ENCODE measurements around the gene ATOSA. TPM values are rescaled to one million over a fixed set of nuclear protein-coding genes. Genes with fewer than 3 reads are reported as not detected.

The ATOSA gene
- total RNA-seq, 1 donor from 2014 or later: 37.8 TPM

DNA sequence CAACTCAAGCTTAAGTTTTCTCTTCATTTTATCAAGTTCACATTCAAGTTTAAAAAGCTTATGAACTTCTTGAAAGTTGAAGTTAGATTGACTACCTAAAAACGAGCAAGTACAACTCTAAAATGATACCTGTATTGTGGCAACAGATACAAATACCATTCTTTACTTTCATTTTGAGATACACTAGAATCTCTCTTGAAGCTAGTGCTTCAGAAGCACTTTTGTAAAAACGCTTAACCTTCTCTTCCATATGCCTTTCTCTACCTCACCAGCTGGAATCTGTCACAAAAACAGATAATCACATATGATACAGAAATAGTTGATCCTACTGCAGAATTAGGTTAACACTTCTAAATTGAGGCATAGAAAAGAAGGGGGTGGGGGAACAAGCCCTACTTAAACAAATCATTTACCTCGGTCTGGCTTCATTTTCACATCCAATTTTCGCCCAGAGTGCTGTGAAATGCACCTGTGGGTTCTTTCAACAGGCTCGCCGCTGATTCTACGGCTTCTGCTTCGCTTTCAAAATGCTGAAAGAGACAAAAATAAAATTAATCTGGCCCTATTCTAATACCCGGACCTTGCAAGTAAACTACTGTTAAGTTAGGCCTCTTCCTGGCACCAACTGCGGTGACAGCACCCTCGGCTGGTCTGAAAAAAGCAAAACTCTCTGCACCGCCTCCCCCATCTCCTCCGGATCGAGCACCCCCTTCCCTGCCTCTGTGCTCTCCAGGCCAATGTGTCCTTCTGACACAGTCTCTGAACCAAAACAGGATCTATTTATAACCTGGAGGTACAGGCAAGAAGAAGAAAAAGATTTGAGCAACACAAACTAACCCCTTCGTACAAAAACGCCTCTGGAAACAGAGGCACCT lies 1.4 kb downstream of the ATOSA start:
- TF ChIP-seq, protein P1, sequence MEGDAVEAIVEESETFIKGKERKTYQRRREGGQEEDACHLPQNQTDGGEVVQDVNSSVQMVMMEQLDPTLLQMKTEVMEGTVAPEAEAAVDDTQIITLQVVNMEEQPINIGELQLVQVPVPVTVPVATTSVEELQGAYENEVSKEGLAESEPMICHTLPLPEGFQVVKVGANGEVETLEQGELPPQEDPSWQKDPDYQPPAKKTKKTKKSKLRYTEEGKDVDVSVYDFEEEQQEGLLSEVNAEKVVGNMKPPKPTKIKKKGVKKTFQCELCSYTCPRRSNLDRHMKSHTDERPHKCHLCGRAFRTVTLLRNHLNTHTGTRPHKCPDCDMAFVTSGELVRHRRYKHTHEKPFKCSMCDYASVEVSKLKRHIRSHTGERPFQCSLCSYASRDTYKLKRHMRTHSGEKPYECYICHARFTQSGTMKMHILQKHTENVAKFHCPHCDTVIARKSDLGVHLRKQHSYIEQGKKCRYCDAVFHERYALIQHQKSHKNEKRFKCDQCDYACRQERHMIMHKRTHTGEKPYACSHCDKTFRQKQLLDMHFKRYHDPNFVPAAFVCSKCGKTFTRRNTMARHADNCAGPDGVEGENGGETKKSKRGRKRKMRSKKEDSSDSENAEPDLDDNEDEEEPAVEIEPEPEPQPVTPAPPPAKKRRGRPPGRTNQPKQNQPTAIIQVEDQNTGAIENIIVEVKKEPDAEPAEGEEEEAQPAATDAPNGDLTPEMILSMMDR (IDR thresholded peaks at IDR 0.05; ENCODE audit: partially characterized antibody, unreplicated experiment): no peak
- H3K27me3 Mint-ChIP-seq (ENCODE audit: unreplicated experiment): peaks cover 4% of the 10 kb centered on the region
- peaks cover 4% of the 10 kb centered on the region for H3K9me3 Mint-ChIP-seq (ENCODE audit: unreplicated experiment)
- H3K4me1 Mint-ChIP-seq (ENCODE audit: low read depth, unreplicated experiment): peaks cover 14% of the 10 kb centered on the region
- H3K36me3 Mint-ChIP-seq (ENCODE audit: unreplicated experiment): no peaks in the 10 kb centered on the region
- H3K4me3 Mint-ChIP-seq (ENCODE audit: unreplicated experiment): peak overlapping the region; percentile 95
- peak; percentile 22 for DNase-seq
- peak overlapping the region; percentile 40 for H3K27ac Mint-ChIP-seq (ENCODE audit: unreplicated experiment)

DNA sequence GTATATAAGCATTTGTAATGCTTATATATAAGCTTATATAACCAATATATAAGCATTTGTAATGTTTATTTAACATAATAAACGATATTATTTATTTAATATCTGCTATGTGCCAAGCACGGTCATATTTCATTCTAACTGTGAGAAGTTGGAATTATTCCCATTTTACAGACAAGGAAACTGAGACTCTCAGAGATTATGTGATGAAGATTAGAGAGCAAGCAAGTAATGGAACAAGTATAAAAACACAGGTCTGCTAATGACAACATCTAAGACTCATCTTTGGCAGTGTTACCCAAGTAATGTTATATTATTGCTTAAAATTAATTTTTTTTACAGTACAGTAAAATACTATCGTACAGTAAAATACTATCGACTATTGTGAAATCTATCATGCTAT lies 4.4 kb downstream of the ATOSA start:
- no peak overlapping the region for H3K4me3 Mint-ChIP-seq (ENCODE audit: unreplicated experiment)
- H3K27ac Mint-ChIP-seq (ENCODE audit: unreplicated experiment): no peak overlapping the region
- TF ChIP-seq, protein P1 (IDR thresholded peaks at IDR 0.05; ENCODE audit: partially characterized antibody, unreplicated experiment): no peak
- H3K9me3 Mint-ChIP-seq (ENCODE audit: unreplicated experiment): peaks cover 6% of the 10 kb centered on the region
- H3K36me3 Mint-ChIP-seq (ENCODE audit: unreplicated experiment): no peaks in the 10 kb centered on the region
- DNase-seq: no peak
- H3K4me1 Mint-ChIP-seq (ENCODE audit: low read depth, unreplicated experiment): peaks cover 31% of the 10 kb centered on the region
- H3K27me3 Mint-ChIP-seq (ENCODE audit: unreplicated experiment): peaks cover 6% of the 10 kb centered on the region

DNA sequence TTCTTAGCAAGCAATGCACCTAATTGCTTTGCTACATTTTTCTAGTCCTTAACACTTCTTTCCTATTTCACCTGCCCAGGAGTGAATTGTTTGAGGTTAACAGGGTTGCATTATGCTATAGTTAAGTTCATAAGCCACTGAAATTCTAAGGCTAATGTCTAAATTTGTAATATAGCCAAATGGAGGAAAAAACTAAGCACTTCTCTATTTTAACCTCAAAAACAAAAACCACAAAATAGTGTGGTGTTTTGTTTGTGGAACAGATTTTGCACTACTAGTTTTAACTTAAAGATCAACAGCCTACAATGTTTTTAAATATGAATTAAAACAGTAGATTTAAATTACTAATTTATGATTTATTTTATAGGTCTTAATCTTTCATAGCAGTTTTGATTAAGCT lies 5.5 kb downstream of the ATOSA start:
- H3K4me3 Mint-ChIP-seq (ENCODE audit: unreplicated experiment): no peak overlapping the region
- peaks cover 6% of the 10 kb centered on the region for H3K27me3 Mint-ChIP-seq (ENCODE audit: unreplicated experiment)
- H3K27ac Mint-ChIP-seq (ENCODE audit: unreplicated experiment): peak overlapping the region; percentile 34
- DNase-seq: no peak
- H3K4me1 Mint-ChIP-seq (ENCODE audit: low read depth, unreplicated experiment): peaks cover 33% of the 10 kb centered on the region
- TF ChIP-seq, protein P1 (IDR thresholded peaks at IDR 0.05; ENCODE audit: partially characterized antibody, unreplicated experiment): no peak
- H3K36me3 Mint-ChIP-seq (ENCODE audit: unreplicated experiment): no peaks in the 10 kb centered on the region
- peaks cover 6% of the 10 kb centered on the region for H3K9me3 Mint-ChIP-seq (ENCODE audit: unreplicated experiment)

DNA sequence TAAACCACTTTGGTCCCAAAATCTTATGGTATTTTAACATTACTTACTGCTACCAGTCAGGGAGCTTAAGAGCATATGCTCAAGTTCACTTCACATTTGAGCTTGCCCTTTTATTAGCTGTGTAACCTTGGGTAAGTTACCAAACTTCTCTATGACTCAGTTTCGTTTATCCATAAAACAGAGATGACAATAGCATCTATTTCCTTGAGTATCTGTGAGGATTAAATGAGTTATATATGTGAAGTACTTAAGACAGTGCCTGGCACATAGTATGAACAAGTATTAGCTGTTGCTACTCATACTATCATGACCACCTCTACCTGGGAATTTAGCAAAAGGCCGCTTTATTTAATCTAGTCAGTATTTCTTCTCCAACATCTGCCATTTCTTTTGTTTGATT lies 5.9 kb downstream of the ATOSA start:
- no peak for DNase-seq
- Mint-ChIP-seq H3K36me3 (ENCODE audit: unreplicated experiment) (no peaks in the 10 kb centered on the region), H3K4me3 (ENCODE audit: unreplicated experiment) (no peak overlapping the region), H3K27ac (ENCODE audit: unreplicated experiment) (peak overlapping the region; percentile 34), H3K9me3 (ENCODE audit: unreplicated experiment) (peaks cover 6% of the 10 kb centered on the region), H3K4me1 (ENCODE audit: low read depth, unreplicated experiment) (peaks cover 33% of the 10 kb centered on the region), H3K27me3 (ENCODE audit: unreplicated experiment) (peaks cover 5% of the 10 kb centered on the region)
- TF ChIP-seq, protein P1 (IDR thresholded peaks at IDR 0.05; ENCODE audit: partially characterized antibody, unreplicated experiment): no peak

DNA sequence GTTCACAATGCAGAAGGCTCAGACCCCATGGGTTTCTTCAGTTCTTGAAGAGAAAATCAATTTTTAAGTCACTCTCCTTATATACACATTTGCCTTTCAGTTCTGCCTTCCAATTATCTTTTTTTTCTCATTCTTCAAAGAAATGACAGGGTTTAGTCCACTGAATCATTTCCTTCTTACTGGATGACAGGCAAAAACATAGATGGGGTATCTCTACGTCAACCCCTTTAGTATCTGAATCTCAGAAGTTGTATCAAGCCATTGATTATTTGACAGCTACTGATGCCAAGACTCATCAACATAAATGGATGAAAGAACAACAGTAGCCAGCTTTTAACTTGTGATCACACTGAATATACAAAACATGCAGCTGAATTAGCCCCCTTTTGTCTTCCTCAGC lies 6.5 kb downstream of the ATOSA start:
- no peak overlapping the region for H3K4me3 Mint-ChIP-seq (ENCODE audit: unreplicated experiment)
- H3K9me3 Mint-ChIP-seq (ENCODE audit: unreplicated experiment): peaks cover 3% of the 10 kb centered on the region
- DNase-seq: no peak
- peaks cover 5% of the 10 kb centered on the region for H3K27me3 Mint-ChIP-seq (ENCODE audit: unreplicated experiment)
- no peaks in the 10 kb centered on the region for H3K36me3 Mint-ChIP-seq (ENCODE audit: unreplicated experiment)
- no peak overlapping the region for H3K27ac Mint-ChIP-seq (ENCODE audit: unreplicated experiment)
- TF ChIP-seq, protein P1 (IDR thresholded peaks at IDR 0.05; ENCODE audit: partially characterized antibody, unreplicated experiment): no peak
- H3K4me1 Mint-ChIP-seq (ENCODE audit: low read depth, unreplicated experiment): peaks cover 28% of the 10 kb centered on the region
